NCI-H2171 treated with DMSO at 0.1 percent for 48 hours (cell line): ENCODE results near the gene AGO4.
A peak's percentile ranks its signal among the peaks of the same experiment; 100 is the strongest.
"Not testable (repeated sequence)": the region's sequence is repeated elsewhere in the genome, so short reads cannot be mapped to it uniquely, and the experiment has no call there.

Experiments
- DNase-seq: peaks from one replicate; lab custom pipeline; 2025; lab: John Stamatoyannopoulos, UW

AGO4 gene

GRCh38 chr1:35863881-35864625 lies 56.2 kb downstream of the AGO4 start:
- DNase-seq: no peak

DNA sequence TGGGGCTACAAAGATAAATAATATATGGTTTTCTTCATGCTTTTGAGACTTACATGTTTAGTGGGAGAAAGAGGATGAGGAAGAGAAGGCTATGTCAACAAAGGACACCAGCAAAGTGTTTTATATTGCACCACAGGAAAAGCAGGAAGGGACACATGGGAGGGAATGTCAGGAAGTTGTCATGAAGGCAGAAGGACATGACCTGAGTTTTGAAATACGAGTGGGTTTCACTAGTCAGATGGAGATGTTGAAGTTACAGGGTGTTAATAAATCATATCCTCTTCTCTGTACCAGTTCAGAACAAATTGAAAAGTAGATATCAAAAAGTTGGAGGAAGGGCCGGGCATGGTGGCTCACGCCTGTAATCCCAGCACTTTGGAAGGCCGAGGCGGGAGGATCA lies 57.0 kb downstream of the AGO4 start:
- DNase-seq: no peak

GRCh38 chr1:35866991-35867390 lies 59.2 kb downstream of the AGO4 start:
- DNase-seq: no peak

- DNase-seq: not testable (repeated sequence)
Observed at GRCh38 chr1:35869245-35869950, 61.6 kb downstream of the AGO4 start.

DNA sequence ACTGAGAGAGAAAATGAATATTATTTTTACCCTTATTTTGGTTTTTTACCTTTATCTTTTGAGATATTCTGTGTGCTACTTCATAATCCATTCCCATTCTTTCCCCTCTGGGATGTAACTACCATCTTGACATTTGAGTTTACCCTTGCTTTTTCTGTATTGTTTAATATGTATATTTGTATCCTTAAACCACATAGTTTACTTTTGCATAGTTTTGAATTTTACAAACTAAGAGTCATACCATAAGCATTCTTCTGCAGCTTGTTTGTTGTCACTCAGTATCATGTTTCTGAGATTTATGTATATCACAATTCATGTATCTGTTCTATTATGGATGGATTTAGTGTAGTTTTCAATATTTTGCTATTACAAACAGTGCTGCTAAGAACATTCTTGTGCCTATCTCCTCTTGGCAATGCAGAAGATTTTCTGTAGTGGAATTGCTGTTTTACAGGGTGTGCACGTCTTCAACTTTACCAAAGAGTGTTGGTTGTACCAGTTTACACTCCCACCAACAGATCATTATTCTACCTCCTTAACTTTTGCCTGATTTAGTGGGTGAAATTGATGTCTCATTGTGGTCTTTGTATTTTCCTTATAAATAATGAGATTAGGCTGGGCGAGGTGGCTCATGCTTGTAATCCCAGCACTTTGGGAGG lies 63.0 kb downstream of the AGO4 start:
- DNase-seq: no peak

DNA sequence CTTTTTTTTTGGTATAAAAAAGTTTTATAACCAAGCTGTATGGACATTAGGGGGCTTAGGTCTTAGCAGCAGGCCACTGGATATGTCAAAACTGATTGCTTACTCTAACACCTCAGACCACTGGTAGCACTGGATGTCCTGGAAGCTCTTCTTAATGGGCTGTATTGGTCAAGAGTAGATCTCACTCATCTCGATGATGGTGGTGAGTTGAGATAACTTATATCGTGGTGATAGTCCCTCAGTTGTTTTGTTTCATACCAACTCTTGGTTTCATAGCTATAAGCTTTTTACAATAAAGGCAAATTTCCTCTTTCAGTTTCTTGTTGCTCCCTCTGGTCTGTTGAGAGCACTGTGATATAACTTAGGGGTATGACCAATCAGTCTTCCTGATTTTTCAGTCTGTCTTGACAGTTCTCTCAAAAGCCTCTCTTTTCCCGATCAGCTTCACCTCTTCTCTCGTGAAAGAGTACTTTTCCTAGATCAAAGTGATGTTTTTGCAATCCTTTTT lies 65.5 kb downstream of the AGO4 start:
- no peak for DNase-seq

GRCh38 chr1:35874115-35874514 lies 66.3 kb downstream of the AGO4 start:
- DNase-seq: not testable (repeated sequence)

DNA sequence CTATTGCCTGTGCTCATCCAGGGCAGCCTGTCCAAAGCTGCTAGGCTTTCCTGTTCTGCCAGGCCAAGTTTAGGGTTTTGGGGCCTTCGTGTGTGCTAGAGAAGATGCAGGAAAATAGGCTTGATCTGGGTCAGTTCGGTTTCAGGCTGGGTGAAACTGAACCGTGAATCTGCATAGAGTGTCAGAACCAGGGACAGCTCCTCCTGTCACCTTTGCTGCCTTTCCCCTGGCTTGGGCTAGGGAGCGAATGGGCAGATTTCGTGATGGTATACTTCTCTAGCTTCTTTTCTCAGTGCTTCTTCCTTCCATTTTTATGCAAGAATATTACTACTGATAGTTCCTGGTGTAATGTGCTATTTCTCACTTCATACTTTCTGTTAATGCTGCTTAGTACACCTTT lies 69.2 kb downstream of the AGO4 start:
- no peak for DNase-seq

GRCh38 chr1:35881850-35882273 lies 74.0 kb downstream of the AGO4 start:
- DNase-seq: no peak

- DNase-seq: no peak
Observed at GRCh38 chr1:35882586-35882944, 74.7 kb downstream of the AGO4 start.

DNA sequence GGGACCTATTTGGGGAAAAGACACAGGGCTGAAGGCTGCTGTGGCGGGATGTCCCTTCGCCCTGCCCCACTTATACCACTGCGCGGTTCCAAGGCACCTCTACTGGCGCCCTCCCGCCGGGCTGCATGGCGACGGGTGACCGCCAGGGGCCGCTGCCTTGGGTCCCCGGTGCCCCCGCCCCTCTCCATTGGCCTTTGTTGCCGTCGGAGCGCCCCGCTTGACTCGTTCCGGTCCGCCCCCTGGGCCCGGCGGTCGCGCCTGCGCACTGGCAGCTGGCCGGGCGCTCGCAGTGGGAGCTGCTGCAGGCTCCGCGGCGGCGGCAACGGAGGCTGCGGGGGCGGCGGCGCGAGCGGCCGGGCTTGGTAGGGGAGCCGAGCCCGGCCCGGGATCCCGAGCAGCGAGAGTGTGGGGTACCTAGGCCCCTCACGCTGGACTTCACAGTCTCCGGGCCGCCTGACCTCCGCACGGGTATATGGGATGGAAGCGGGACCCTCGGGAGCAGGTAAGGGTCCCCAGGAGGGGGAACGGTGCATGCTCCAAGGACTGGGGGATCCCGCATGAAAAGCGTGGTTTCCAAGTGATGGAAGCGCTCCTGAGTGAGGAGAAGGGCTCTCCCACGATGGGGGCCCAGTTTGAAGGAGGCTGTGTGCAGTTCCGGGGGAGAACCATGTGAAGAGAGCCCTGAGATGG lies 75.3 kb downstream of the AGO4 start, which contains the start of gene AGO1:
AGO1 (plus strand) TSS at position 265 of the 690 bp plus-strand sequence; CDS start at position 478, 213 bp downstream.
- peak; percentile 88 for DNase-seq

DNA sequence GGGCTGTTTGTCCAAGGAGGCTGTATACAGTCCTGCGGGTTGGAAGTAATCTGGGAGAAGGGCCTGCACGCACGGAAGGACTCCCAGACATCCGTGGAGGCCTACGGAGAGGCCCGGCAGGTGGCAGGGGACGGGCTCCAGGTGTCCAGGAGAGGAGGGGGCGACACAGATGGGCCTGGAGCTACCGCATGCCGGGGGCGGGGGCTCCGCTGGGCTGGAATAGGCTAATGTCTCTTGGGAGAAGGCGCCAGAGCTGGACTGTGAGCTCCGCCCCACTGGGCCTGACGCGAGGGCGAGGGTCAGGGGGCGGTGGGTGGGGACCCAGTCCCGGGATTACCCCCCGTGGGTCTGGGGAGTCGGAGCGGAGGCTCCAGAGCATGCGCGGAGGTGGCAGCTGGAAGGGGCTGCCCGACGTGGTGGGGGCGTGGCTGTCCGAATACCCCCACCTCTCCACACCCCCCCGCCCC lies 75.9 kb downstream of the AGO4 start:
- peak; percentile 62 for DNase-seq

GRCh38 chr1:35884934-35885333 lies 77.1 kb downstream of the AGO4 start:
- no peak for DNase-seq

DNA sequence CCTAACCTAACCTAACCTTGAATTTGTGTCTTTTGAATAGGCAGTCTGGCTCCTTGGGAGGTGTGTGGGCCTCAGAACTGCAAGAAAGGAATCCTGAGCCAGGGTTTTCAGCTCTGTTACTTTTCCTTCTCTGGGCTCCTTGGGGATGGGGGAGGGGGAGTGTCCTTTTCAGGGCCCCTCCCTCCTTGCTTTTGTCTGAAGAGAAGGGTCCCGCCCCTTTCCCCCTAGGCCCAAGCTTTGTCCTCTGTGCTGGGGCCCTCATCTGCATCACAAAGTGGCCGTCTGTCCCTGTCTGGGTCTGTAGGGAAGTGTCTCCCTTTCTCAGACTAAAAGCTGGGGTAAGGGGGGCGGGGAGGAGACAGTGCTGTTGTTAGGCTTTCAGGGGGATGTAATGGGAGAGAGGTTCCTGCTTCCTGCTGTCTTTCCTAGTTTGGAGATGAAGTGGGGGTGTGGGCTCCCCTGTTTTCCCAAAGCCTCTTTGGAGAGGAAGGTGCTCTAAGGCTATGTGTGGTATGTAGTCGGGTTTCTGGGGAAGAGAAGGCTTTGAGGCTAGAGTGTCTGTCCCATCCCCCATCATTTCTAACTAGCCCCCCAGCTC lies 78.2 kb downstream of the AGO4 start:
- DNase-seq: no peak

DNA sequence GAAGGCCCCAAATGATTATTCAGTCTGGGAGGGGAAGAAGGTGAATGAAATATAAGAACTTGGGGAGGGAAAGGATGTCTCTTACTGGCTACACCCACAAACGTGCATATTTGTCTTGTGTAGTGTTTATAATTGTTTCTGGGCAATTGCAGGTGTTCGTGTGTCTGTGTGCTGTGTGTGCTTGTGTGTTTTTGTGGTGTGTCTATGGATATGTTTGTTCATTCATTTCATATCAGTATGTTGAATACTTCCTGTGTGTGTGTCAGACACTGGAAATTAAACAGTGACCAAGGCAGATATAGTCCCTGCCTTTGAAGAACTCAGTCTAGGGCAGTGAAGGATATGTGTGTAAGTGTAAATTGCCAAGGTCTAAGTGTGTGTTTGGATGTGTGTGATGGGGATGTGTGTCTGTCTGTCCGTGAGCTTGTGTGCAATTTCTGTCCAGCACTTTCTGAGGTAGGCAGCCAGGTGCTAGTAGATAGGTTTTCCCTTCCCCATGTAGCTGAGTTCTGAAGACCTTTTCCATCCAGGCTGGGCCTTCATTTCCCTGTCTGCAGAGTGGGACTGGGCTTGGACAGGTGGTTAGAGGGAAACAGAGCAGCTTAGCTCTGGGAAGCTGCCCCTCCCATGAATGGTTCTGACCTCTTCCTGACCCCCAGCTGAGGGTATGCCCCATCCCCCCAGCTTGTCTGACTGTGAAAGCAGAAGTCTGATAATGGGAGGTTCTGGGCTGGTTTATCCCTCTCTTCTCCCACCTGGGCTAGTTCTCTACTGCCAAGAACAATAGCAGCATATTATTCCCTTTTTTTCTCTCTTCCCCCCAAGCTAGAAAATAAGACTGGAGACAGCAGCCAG lies 79.0 kb downstream of the AGO4 start:
- peak; percentile 15 for DNase-seq

- no peak for DNase-seq
Observed at GRCh38 chr1:35887508-35887907, 79.7 kb downstream of the AGO4 start.

- DNase-seq: no peak
Observed at GRCh38 chr1:35888255-35888654, 80.4 kb downstream of the AGO4 start.

DNA sequence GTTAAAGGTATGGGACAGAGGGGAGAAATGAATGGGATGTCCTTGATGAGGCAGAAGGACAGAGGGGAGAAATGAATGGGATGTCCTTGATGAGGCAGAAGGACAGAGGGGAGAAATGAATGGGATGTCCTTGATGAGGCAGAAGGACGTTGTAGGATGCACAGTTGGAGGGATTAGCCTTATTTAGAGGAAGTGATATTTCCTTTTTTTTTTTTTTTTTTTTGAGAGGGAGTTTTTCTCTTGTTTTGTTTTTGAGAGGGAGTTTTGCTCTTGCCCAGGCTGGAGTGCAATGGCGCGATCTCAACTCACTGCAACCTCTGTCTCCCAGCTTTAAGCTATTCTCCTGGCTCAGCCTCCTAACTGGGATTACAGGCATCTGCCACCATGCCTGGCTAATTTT lies 81.2 kb downstream of the AGO4 start:
- not testable (repeated sequence) for DNase-seq

DNA sequence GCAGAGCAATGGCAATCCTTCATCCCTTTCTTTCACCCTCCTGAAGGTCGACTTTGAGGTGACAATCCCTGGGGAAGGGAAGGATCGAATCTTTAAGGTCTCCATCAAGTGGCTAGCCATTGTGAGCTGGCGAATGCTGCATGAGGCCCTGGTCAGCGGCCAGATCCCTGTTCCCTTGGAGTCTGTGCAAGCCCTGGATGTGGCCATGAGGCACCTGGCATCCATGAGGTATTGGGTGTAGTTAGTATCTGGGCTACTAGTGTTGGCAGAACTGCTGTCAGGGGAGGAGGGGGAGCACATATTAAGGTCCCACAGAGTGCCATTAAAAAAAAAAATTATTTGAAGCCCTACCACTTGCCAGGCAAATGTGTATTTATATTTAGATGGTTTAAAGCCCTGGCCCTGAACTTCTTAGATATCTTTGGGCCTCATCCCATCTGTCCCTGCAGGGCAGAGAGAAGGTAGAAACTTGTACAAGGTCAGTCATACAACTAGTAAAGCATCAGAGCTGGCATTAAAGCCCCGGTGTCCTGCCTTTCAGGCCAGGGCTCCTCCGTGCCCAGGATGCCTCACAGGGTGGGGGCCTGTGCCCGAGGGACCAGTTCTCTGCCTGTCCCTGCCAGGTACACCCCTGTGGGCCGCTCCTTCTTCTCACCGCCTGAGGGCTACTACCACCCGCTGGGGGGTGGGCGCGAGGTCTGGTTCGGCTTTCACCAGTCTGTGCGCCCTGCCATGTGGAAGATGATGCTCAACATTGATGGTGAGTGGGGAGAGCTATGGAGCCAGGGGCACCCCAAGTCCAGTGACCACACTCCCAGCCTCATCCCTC lies 85.4 kb downstream of the AGO4 start:
- DNase-seq: no peak

- DNase-seq: no peak
Observed at GRCh38 chr1:35894183-35894582, 86.4 kb downstream of the AGO4 start.
